ENCODE measurements around the gene ROBO1. TPM values are rescaled to one million over a fixed set of nuclear protein-coding genes. Genes with fewer than 3 reads are reported as not detected.

ROBO1 gene
- total RNA-seq, 1 experiment from 2014 or later = 35.5 TPM

DNA sequence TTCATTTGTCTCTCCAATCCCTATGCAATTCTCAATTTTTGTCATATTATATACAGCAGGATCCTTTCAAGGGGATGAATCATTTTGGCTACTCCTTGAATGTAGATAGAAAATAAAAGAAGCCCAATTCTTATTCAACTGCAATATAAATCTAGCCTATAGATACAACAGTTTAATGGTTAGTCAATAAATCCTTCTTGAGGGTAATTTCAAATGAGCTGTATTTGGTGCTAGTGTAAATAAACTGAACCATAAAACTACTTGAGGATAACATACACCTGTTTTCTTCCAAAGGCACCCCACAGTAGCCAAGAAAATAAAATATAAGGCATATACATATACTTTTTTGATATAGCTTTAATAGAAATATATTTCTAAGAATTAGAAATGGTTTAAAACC lies 830.3 kb downstream of the ROBO1 start:
- ATAC-seq = no peak
- no peak overlapping the region for H3K4me2 ChIP-seq (ENCODE audit: low read length)
- no peaks in the 10 kb centered on the region for H3K27me3 ChIP-seq (ENCODE audit: low read length)
- H2AFZ ChIP-seq (ENCODE audit: low read length) = no peak overlapping the region
- H3K36me3 ChIP-seq (ENCODE audit: low read depth, low read length) = no peaks in the 10 kb centered on the region
- H3K27ac ChIP-seq (ENCODE audit: low read length) = no peak overlapping the region
- H4K20me1 ChIP-seq (ENCODE audit: low read length) = no peaks in the 10 kb centered on the region
- no TSS peak for BruUV-seq (replicated peaks)
- POLR2A ChIA-PET (ENCODE audit: unreplicated experiment) = no interaction called here
- intact Hi-C loops (cut with micrococcal nuclease) = no loop called here
- H3K9ac ChIP-seq (ENCODE audit: low read length) = no peak overlapping the region
- H3K4me3 ChIP-seq (ENCODE audit: low read length) = no peak overlapping the region
- H3K9me2 ChIP-seq (replicated peaks; ENCODE audit: low read length) = no peaks in the 10 kb centered on the region
- H3K79me2 ChIP-seq (ENCODE audit: low read length) = no peaks in the 10 kb centered on the region
- TF ChIP-seq, protein P1, sequence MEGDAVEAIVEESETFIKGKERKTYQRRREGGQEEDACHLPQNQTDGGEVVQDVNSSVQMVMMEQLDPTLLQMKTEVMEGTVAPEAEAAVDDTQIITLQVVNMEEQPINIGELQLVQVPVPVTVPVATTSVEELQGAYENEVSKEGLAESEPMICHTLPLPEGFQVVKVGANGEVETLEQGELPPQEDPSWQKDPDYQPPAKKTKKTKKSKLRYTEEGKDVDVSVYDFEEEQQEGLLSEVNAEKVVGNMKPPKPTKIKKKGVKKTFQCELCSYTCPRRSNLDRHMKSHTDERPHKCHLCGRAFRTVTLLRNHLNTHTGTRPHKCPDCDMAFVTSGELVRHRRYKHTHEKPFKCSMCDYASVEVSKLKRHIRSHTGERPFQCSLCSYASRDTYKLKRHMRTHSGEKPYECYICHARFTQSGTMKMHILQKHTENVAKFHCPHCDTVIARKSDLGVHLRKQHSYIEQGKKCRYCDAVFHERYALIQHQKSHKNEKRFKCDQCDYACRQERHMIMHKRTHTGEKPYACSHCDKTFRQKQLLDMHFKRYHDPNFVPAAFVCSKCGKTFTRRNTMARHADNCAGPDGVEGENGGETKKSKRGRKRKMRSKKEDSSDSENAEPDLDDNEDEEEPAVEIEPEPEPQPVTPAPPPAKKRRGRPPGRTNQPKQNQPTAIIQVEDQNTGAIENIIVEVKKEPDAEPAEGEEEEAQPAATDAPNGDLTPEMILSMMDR (conservative IDR thresholded peaks at IDR 0.05; ENCODE audit: low read depth, low read length) = no peak
- no peak for TF ChIP-seq EZH2phosphoT487 (IDR thresholded peaks at IDR 0.05; ENCODE audit: borderline replicate concordance, low read length)
- no peak for TF ChIP-seq EZH2 (IDR thresholded peaks at IDR 0.05; ENCODE audit: low read length, unreplicated experiment)
- no peaks in the 10 kb centered on the region for H3F3A ChIP-seq (ENCODE audit: low read length, unreplicated experiment)
- H3K9me3 ChIP-seq (ENCODE audit: low read length) = no peaks in the 10 kb centered on the region
- CTCF ChIA-PET = no interaction called here
- no peak for DNase-seq
- H3K4me1 ChIP-seq (ENCODE audit: insufficient read depth, low read length) = peaks cover 15% of the 10 kb centered on the region

DNA sequence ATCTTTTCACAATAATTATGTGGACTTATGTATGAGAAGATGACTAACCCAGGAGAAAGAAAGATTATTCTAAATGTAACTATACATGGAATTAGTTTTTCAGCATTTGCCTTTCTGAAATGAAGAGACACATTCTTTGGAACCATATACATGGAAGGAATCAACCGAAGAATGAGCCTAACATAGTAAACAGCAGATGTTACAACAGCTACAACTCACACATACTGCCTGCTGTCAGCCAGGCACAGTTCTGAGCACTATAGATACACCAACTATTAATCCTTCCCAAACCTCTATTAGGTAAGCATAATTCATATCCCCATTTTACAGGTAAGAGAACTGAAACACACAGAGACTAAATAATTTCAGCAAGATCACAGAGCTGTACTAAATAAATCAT lies 840.0 kb downstream of the ROBO1 start:
- Histone ChIP-seq H3K36me3 (ENCODE audit: low read depth, low read length) (no peaks in the 10 kb centered on the region), H3K79me2 (ENCODE audit: low read length) (no peaks in the 10 kb centered on the region), H3K9me3 (ENCODE audit: low read length) (no peaks in the 10 kb centered on the region), H3K4me2 (ENCODE audit: low read length) (no peak overlapping the region), H3K27ac (ENCODE audit: low read length) (no peak overlapping the region), H3K4me3 (ENCODE audit: low read length) (no peak overlapping the region), H4K20me1 (ENCODE audit: low read length) (no peaks in the 10 kb centered on the region), H3K4me1 (ENCODE audit: insufficient read depth, low read length) (no peaks in the 10 kb centered on the region), H2AFZ (ENCODE audit: low read length) (no peak overlapping the region), H3K9me2 (replicated peaks; ENCODE audit: low read length) (no peaks in the 10 kb centered on the region), H3F3A (ENCODE audit: low read length, unreplicated experiment) (no peaks in the 10 kb centered on the region), H3K27me3 (ENCODE audit: low read length) (no peaks in the 10 kb centered on the region), H3K9ac (ENCODE audit: low read length) (no peak overlapping the region)
- no peak for TF ChIP-seq EZH2 (IDR thresholded peaks at IDR 0.05; ENCODE audit: low read length, unreplicated experiment)
- TF ChIP-seq, protein P1 (conservative IDR thresholded peaks at IDR 0.05; ENCODE audit: low read depth, low read length) = no peak
- TF ChIP-seq EZH2phosphoT487 (IDR thresholded peaks at IDR 0.05; ENCODE audit: borderline replicate concordance, low read length) = no peak
- DNase-seq = no peak
- no TSS peak for BruUV-seq (replicated peaks)
- no peak for ATAC-seq
- ChIA-PET POLR2A (ENCODE audit: unreplicated experiment) (no interaction called here), CTCF (no interaction called here)
- intact Hi-C loops (cut with micrococcal nuclease) = no loop called here

DNA sequence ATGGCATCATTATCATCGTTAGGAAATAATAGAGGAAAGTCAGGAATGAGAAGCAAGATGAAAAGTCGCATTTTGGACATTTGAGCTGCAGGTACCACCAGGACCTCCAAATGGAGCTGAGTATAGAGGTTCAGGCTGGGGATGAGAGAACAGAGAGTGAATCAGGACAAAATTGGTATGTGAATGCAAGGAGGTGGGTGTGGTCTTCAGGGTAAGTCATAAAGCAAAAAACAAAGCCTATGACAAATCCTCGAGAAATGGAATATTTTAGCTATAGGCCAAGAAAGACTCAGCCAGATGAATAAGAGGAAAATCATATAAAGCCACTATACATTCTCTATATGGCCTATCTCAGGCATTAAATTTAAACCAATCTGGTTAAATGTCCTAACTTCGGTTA lies 841.3 kb downstream of the ROBO1 start:
- no peaks in the 10 kb centered on the region for H3K27me3 ChIP-seq (ENCODE audit: low read length)
- H3K4me1 ChIP-seq (ENCODE audit: insufficient read depth, low read length) = no peaks in the 10 kb centered on the region
- no peak overlapping the region for H2AFZ ChIP-seq (ENCODE audit: low read length)
- POLR2A ChIA-PET (ENCODE audit: unreplicated experiment) = no interaction called here
- no peak overlapping the region for H3K27ac ChIP-seq (ENCODE audit: low read length)
- intact Hi-C loops (cut with micrococcal nuclease) = no loop called here
- DNase-seq (peak; percentile 20), ATAC-seq (peak; percentile 15; the same call in 1 of the 2 replicates)
- no peaks in the 10 kb centered on the region for H4K20me1 ChIP-seq (ENCODE audit: low read length)
- no peaks in the 10 kb centered on the region for H3K9me2 ChIP-seq (replicated peaks; ENCODE audit: low read length)
- no peaks in the 10 kb centered on the region for H3K36me3 ChIP-seq (ENCODE audit: low read depth, low read length)
- BruUV-seq (replicated peaks) = no TSS peak
- H3K9ac ChIP-seq (ENCODE audit: low read length) = no peak overlapping the region
- TF ChIP-seq EZH2 (IDR thresholded peaks at IDR 0.05; ENCODE audit: low read length, unreplicated experiment) (no peak), EZH2phosphoT487 (IDR thresholded peaks at IDR 0.05; ENCODE audit: borderline replicate concordance, low read length) (no peak)
- TF ChIP-seq, protein P1 (conservative IDR thresholded peaks at IDR 0.05; ENCODE audit: low read depth, low read length) = no peak
- CTCF ChIA-PET = no interaction called here
- no peaks in the 10 kb centered on the region for H3F3A ChIP-seq (ENCODE audit: low read length, unreplicated experiment)
- no peak overlapping the region for H3K4me2 ChIP-seq (ENCODE audit: low read length)
- no peaks in the 10 kb centered on the region for H3K9me3 ChIP-seq (ENCODE audit: low read length)
- H3K4me3 ChIP-seq (ENCODE audit: low read length) = no peak overlapping the region
- H3K79me2 ChIP-seq (ENCODE audit: low read length) = no peaks in the 10 kb centered on the region

All from PC-3 (cell line).